HEK293 (cell line): ENCODE measurements around the gene TPI1.

Source experiments
- SCRT1 ChIP-seq: fragments of 450-650 bp; formaldehyde crosslinking; IDR thresholded peaks from 2 replicates; pipeline ENCODE4 v1.5.1; 2016; ENCODE audit warnings: missing biosample characterization, missing genetic modification characterization, borderline replicate concordance
- SP2 ChIP-seq: fragments of 450-650 bp; formaldehyde crosslinking; IDR thresholded peaks from 2 replicates; pipeline ENCODE4 v1.5.1; 2016; ENCODE audit warnings: missing biosample characterization, missing genetic modification characterization
- SP7 ChIP-seq: fragments of 450-650 bp; formaldehyde crosslinking; IDR thresholded peaks from 2 replicates; pipeline ENCODE4 v1.5.1; 2016; ENCODE audit warnings: missing biosample characterization, missing genetic modification characterization
- TF ChIP-seq, protein P1 (sequence below): fragments of 450-650 bp; formaldehyde crosslinking; IDR thresholded peaks from 2 replicates; pipeline ENCODE4 v1.5.1; 2016; ENCODE audit warnings: missing biosample characterization, missing genetic modification characterization

GRCh38 chr12:6902448-6902847 is 35.1 kb downstream of the TPI1 start:
- TF ChIP-seq SP7 (tag by site-specific recombination): no peak
- no peak for TF ChIP-seq SP2
- TF ChIP-seq, protein P1, sequence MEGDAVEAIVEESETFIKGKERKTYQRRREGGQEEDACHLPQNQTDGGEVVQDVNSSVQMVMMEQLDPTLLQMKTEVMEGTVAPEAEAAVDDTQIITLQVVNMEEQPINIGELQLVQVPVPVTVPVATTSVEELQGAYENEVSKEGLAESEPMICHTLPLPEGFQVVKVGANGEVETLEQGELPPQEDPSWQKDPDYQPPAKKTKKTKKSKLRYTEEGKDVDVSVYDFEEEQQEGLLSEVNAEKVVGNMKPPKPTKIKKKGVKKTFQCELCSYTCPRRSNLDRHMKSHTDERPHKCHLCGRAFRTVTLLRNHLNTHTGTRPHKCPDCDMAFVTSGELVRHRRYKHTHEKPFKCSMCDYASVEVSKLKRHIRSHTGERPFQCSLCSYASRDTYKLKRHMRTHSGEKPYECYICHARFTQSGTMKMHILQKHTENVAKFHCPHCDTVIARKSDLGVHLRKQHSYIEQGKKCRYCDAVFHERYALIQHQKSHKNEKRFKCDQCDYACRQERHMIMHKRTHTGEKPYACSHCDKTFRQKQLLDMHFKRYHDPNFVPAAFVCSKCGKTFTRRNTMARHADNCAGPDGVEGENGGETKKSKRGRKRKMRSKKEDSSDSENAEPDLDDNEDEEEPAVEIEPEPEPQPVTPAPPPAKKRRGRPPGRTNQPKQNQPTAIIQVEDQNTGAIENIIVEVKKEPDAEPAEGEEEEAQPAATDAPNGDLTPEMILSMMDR (tag by site-specific recombination): no peak
- no peak for TF ChIP-seq SCRT1 (tag by site-specific recombination)
